AG09319 (cell line): ENCODE data around the gene NLRP5.

Experiments
- DNase-seq: peaks from one replicate; pipeline ENCODE4 v3.0.0-alpha.2; 2010; ENCODE audit warnings: low read depth; ENCODE audit errors: extremely low read depth
- CTCF ChIP-seq: IDR thresholded peaks from 2 replicates; pipeline ENCODE4 v1.5.1; 2011; ENCODE audit warnings: low read depth, mild to moderate bottlenecking, inconsistent platforms, low read length, moderate library complexity

The NLRP5 gene

DNA sequence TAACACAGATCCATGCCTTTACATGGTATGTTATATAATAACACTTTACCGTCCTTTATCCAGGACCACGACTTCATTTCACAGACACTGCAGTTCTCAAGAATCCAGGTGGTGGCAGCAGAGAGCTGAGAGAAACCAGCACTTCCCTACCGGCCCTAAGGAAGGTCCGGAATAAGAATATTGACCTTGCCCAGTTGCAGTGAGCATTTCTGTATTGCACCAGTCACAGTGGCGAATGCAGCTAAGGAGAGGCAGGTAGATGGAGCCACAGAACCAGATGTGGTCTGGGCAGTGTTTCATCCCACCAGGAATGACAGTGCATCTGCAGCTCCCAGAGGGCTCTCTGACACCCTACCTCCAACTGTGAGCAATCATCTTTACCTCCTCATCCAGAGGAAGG, 89.9 kb downstream of the NLRP5 start:
- peak; percentile 20 for DNase-seq
- TF ChIP-seq CTCF, result peak; percentile 94

GRCh38 chr19:56079609-56080008, 93.0 kb downstream of the NLRP5 start:
- TF ChIP-seq CTCF, result no peak
- no peak for DNase-seq

- peak; percentile 31 for DNase-seq
- peak; percentile 60 for TF ChIP-seq CTCF
Measured at GRCh38 chr19:56080669-56081401, 94.3 kb downstream of the NLRP5 start.

DNA sequence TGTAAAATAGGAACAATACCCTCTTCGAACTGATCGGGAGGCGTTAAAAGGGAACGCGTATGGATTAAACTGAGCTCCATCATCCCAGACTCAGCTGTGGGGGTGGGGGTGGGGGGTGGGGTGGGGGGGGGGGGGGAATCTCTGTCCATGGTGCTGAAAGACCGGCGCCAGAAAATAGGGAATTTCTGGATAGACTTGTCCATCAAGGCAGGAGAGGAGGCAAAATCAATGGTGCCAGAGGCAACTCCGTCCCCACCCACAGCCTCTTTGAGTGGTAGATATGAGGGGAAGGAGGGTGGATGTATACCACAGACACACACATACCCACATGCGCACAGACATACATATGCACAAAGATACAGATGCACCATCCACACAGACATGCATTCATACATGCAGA, 97.1 kb downstream of the NLRP5 start:
- DNase-seq, result no peak
- TF ChIP-seq CTCF, result no peak

- no peak for DNase-seq
- no peak for TF ChIP-seq CTCF
Measured at GRCh38 chr19:56084835-56085536, 98.4 kb downstream of the NLRP5 start.

DNA sequence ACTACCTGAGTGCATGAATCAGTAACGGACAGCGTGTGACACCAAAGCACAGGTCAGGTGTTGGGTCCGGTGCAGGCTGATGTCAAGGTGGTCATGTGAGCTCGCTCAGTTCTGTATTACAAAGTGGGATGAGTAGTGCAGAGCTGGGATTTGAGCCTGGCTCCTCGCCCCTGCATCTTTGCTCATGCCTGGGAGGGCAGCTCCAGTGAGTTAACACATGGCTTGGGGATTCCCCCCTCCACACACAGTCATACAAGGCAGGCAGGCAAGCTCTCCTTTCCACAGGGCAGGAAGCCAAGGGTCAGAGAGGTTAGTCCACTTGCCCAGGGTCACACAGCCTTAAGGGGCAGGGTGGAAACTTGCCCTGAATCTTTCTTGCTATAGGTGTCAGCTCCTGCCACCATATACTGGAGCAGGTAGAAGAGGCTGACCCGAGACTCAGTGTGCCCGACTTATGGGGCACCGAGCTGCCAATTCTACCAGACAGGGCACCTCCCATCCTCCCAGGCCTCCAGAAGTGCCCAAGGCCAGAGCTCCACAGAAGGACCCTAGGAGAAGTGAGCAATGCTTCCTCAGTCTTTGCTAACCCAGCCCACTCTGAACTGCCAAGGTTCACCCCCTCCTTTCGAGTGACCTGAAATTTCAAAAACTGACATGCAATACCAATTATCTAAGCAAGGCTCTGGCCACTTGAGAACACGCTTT, 99.1 kb downstream of the NLRP5 start:
- no peak for TF ChIP-seq CTCF
- no peak for DNase-seq

DNA sequence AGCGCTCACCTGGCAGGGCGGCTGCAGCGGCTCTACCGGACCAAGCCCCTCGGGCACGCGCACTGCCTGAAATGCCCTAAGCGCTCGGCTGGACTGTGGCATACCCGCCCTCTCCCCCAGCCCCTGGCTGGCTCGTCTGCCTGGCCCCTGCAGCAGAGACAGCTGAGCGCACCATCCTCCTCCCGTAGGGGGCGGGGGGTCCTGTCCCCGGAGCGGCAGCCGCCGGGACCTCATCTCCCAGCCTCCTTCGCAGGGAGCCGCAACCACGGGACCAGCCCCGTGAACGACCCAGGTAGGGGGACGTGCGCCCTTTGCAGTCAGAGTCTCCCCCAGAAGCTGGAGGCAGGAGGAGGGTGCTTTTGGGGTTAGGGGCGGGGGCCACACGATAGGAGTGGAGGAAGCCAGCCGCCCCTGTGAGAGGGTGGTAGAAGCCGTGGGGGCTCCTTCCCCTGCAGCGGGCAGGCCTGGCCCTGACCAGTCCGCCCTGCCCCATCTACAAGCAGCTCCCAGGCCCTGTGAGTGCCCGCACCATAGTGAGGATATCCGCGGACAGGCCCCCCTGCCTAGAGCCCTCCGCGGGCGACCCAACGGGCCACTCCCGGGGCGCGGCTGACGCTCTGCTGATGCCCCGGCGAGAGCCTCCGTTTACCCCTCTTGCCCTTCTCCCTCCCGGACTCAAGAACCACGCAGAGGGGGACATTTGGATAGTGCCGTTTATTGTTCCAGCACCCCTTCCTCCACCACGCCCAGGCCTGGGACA, 100.3 kb downstream of the NLRP5 start:
- TF ChIP-seq CTCF, result no peak
- no peak for DNase-seq
